Activated CD8-positive, alpha-beta memory T cell treated with anti-CD3 and anti-CD28 coated beads, Interleukin-2, amount 50 U/mL, for 48 hours (primary cell): Measurements from ENCODE around the gene PADI3.
A peak's percentile ranks its signal among the peaks of the same experiment; 100 is the strongest.

Experiments used
- DNase-seq: peaks from one replicate; pipeline ENCODE4 v3.0.0-alpha.2; 2020

Gene PADI3, protein sequence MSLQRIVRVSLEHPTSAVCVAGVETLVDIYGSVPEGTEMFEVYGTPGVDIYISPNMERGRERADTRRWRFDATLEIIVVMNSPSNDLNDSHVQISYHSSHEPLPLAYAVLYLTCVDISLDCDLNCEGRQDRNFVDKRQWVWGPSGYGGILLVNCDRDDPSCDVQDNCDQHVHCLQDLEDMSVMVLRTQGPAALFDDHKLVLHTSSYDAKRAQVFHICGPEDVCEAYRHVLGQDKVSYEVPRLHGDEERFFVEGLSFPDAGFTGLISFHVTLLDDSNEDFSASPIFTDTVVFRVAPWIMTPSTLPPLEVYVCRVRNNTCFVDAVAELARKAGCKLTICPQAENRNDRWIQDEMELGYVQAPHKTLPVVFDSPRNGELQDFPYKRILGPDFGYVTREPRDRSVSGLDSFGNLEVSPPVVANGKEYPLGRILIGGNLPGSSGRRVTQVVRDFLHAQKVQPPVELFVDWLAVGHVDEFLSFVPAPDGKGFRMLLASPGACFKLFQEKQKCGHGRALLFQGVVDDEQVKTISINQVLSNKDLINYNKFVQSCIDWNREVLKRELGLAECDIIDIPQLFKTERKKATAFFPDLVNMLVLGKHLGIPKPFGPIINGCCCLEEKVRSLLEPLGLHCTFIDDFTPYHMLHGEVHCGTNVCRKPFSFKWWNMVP

DNA sequence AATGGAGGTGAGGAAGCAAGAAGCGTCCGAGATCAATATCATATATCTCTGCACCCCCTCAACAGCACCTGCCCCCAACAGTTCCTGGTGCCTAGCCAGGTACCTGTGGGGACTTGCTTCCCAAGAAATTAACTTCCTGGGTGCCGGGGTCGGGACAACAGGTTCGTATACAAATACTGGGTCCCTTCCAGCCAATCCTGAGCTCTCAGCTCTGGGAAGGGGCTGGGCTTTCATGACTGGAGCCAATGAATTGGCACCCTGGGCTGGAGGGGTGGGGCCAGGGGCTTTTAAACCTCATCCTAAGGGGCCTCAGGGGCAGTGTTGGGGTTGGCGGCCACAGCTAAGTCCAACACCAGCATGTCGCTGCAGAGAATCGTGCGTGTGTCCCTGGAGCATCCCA lies at the start of gene PADI3:
Gene PADI3, plus strand, starts transcription at position 318 of the 400 bp plus-strand sequence. Its CDS starts 40 bp downstream, at position 358.
- no peak for DNase-seq

DNA sequence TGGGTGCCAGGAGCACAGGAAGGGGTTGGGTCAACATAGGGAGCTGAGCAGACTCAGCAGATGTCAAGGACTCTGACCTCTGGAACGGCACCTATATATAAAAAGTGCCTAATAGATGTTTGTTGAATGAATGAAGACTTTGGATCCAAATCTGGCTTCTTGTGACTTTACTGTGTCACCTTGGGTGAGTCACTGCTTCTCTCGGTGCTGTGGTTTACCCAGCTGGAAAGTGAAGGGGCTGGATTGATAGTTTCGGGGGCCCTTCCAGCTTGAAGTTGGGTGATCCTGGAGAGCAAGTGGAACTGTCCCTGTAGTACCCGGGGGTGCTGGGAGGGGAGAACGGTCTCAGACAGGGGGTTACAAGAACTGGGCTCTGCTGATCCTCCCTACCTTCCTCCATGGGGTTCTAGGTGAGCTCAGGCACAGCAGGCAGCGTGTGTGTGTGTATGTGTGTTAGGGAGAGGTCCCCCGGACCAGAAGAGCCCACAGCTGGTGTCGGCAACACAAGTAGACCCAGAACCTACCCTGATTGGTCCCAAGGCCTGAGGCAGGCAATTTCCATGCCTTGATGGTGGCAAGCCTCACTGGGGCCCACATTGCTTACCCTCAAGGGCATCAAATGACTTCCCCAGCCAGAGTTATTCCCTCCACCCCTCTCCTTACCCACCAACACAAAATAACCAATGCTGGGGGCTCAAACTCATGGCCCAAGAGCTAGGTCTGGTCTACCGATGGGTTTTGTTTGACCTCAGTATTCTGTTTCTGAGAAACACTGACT lies 49.4 kb upstream of the PADI3 start:
- DNase-seq: peak; percentile 52

DNA sequence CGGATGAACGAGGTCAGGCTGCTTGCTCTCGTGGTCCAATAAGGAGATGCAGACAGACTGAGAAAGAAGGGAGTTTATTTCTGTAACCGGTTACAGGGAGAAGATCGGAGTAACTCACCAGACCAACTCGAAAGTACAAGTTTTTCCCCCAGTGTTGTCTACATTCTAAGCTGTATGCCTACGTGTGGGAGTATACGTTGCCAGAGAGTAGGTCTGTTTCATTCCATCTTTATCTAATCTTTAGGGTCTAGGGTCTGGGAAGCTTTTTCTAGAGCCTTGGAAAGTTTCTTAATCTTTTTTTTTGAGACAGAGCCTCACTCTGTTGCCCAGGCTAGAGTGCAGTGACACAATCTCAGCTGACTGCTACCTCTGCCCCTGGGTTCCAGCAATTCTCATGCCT lies 48.7 kb upstream of the PADI3 start:
- DNase-seq: peak; percentile 35

DNA sequence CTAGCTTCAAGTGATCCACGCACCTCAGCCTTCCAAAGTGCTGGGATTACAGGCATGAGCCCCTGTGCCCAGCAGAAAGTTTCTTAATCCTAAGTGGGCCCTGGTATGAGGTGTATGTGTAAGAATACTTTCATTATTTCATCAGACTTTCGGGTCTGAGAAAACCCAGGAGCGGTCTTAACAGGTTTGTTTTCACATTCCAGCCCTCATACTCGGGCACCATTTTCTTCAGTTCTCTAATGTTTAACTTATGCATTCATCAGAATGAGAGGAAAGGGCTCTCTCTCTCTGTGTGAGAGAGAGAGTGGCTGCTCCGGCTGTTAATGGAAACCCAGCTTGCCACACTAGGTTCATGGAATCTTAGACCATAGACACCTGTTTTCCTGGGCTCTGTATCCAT lies 48.1 kb upstream of the PADI3 start:
- peak; percentile 37 for DNase-seq

GRCh38 chr1:17201201-17202021 lies 47.5 kb upstream of the PADI3 start:
- peak; percentile 52 for DNase-seq

DNA sequence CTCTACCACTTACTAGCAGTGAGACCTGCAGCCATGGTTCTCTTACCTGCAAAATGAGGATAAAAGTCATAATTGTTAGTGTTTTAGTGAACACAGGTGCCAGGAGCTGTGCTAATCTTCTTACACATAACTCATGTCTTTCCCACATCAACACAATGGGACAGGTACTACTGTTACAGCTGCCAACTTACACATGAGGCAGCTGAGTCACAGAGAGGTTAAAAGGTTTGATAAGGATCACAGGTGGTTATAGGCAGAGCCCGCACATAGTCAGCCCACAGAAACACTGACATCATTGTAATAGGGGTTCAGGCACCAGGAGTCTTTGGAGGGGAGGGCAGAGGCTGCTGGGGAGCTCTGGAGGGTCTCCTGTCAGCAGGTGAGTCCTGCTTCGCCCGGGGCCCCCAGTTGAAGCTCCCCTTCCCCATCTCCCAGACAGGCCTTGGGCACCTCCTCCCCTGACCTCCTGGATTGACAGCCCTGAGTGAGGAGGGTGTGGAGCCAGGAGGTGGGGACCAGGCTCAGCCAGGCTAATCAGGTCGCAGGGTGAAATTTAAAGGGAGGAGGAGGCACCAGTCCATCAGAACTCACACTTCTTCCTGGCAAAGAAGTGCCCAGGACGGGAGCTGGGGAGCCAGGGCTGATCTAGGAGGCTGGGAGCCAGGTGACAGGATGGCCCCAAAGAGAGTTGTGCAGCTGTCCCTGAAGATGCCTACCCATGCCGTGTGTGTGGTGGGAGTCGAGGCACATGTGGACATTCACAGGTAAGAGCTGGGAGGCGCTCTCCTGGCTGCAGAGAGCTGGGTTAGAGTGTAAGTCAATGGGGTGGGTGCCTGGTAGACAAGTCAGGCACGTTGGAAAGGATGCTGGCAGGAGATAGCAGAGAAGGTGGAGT lies 44.1 kb upstream of the PADI3 start, which contains the start of gene PADI1:
Gene PADI1, plus strand, starts transcription at position 583 of the 895 bp plus-strand sequence. Its CDS starts 90 bp downstream, at position 673.
- no peak for DNase-seq

DNA sequence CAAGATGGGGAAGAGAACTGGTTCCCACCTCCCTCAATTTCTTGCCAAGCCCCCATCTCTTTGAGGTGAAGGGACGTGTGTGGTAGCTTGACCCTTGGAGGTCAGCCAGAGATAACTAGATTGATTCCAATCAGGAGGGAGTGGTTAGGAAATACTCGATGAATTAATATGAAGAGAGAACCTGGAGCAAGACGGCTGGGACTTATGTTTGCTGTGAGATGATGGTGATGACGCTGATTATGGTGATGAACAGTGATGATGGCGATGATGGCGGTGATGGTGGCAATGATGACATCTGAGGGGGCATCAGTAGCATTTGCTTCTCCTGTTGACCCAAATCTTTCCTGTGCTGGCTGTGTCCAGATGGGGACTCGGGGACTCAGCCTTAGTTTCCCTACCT lies 43.2 kb upstream of the PADI3 start:
- DNase-seq: no peak

DNA sequence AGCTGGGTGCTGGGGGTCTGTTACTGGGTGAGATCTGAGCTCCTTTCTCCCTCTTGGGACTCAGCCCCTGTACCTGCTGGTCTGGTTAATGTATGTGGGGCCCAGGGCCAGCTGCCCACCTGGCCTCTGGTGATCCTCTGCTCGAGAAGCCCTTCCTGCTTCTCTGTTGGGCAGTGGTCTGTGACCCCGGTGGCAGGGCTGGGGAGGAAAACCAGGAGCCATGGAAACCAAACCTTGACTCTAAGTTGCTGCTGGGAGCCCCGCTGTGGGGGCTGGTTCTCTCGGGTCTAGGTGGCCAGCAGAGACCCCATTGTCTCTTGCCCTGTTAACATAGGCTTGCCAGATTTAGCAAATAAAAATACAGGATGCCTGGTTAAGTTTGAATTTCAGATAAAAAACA lies 42.7 kb upstream of the PADI3 start:
- no peak for DNase-seq

- DNase-seq: no peak
Observed at GRCh38 chr1:17207046-17207445, 41.9 kb upstream of the PADI3 start.

GRCh38 chr1:17207540-17207939 lies 41.4 kb upstream of the PADI3 start:
- DNase-seq: no peak

DNA sequence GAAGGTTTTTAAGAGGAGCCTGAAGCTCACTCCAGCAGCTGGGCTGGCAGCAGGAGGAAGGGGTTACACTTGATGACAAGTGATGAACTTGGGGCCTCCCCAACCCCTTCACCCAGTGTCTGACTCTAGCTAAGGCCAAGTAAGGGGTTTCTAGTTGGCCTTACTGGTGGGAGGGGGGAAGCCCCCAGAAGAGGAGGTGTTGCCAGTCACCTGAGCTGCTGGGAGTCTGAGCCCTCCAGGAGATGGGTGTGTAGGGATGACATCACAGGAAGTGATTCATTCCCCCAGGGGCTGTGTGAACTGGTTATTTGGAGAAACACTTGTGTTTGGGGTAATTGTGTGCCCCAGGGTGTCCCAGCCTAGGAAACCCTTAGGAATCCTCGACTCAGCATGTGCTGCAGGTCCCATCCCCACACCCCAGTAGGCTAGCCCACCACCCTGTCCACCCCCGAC lies 40.9 kb upstream of the PADI3 start:
- DNase-seq: peak; percentile 72

GRCh38 chr1:17208546-17208945 lies 40.4 kb upstream of the PADI3 start:
- no peak for DNase-seq

- DNase-seq: no peak
Observed at GRCh38 chr1:17209430-17209829, 39.5 kb upstream of the PADI3 start.

DNA sequence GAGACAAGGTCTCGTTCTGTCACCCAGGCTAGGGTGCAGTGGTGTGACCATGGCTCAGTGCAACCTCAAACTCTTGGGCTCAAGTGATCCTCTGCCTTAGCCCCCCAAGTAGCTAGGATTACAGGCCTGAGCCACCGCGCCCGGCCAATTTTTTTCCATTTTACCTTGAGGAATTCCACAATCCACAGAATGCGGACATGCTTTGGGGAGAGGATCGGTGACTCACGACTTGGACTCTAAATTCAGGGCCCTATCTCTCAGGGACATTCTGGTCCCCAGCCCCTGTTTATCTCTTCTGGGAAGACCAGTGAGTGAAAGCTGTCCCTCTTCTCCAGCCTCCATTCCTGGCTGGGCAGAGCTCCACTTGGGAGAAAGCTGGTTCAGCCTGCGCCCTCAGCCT lies 38.7 kb upstream of the PADI3 start:
- no peak for DNase-seq

DNA sequence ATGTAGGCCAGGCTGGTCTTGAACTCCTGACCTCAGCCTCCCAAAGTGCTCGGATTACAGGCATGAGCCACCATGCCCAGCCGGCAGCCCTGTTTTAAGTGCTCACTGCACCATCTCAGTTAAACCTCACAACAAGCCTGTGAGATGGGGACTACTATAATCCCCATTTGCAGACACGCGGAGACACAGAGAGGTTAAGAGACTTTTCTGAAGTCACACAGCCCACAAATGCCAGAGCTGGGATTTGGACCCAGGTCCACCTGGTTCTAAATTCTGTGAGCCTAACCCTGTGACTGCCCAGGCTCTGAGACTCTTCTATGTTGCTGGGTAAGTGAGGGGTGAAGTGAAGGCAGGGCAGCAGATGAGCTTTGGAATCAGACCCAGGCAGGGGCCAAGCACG lies 37.5 kb upstream of the PADI3 start:
- DNase-seq: no peak

GRCh38 chr1:17212009-17212408 lies 36.9 kb upstream of the PADI3 start:
- DNase-seq: no peak

DNA sequence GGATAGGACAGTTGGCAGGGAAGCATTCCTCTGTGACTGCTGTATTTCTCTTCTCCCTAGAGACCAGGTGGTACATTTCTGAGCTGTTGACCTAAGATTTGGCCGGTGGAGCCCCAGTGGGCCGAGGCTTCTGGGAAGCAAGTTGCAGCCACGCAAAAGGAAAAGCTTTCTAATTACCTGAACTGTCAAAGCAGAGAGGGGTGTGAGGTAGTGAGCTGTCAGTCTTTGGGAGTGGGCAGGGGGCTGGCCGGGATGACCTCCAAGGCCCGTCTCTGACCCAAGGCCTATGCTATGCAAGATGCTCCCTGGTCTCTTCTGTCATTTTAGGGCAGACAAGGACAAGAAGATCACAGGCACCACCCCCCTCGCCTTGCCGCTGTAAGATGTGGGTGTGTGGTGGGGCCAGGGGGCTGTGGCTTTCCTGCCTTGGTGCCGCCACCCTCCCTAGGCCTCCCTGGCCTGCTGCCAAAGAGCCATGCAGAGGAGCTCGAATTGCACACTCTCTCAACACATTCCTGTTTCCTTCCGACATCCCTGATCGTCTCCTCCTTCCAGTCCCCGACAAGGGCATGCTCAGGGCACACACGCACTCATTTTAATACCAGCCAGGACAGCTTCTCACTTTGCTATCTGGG lies 36.3 kb upstream of the PADI3 start:
- peak; percentile 78 for DNase-seq

DNA sequence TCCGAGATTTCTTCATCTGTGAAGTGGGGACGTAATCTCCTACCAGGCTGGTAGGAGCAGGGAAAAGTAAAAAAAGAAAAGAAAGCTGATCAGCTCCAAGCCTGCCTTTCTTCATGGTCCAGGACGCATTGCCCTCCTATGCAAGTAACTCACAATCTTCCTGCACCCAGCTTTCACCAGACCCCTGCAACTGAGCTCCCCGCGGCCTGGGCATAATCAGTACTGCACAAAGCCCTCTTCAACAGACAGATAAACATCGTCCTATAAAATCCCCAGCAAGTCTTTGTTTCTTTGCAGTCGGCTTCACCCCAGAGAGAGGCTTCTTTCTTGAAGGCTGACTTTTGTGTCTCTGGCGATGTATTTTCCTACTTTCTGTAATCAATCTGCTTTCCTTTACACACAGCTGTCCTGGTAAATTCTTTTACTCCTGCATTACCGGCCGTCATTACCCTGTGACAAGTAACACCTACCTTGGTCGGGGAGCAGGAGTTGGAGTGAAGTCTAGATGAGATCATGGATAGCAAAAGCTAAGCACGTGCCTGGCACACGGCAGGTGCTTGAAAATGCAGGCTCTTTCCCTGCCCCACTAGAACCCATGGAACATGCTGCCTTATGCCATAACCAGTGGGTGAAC lies 35.6 kb upstream of the PADI3 start:
- no peak for DNase-seq

- no peak for DNase-seq
Observed at GRCh38 chr1:17213782-17214148, 35.1 kb upstream of the PADI3 start.

- no peak for DNase-seq
Observed at GRCh38 chr1:17214876-17215544, 33.9 kb upstream of the PADI3 start.
